Calu3 (cell line): ENCODE data around the gene RNU6-9. TPM values are rescaled to one million over a fixed set of nuclear protein-coding genes. Genes with fewer than 3 reads are reported as not detected.
A peak's percentile ranks its signal among the peaks of the same experiment; 100 is the strongest.

Experiments used
- BruUV-seq: library from RNA; stranded (reverse); fragments of 400-500 nt; replicated peaks from 2 replicates; lab custom pipeline; 2021; lab: Mats Ljungman, UMichigan
- CTCF ChIA-PET: fragments of 300-600 bp; sonication (Branson Sonifier 250); formaldehyde crosslinking; loops from one replicate; lab custom pipeline; 2022; ENCODE audit warnings: antibody characterized with exemption; lab: Charles Lee
- DNase-seq: peaks from one replicate; pipeline ENCODE4 v3.0.0; 2022
- H3K27ac Mint-ChIP-seq: one replicate; pipeline ENCODE4 v1.8.0; 2022; ENCODE audit warnings: mixed read lengths; ENCODE audit not compliant: unreplicated experiment
- H3K27me3 Mint-ChIP-seq: one replicate; pipeline ENCODE4 v1.8.0; 2022; ENCODE audit warnings: mixed read lengths; ENCODE audit not compliant: unreplicated experiment
- H3K36me3 Mint-ChIP-seq: one replicate; pipeline ENCODE4 v1.8.0; 2022; ENCODE audit warnings: mild to moderate bottlenecking, moderate library complexity, mixed read lengths; ENCODE audit not compliant: insufficient read depth, unreplicated experiment
- H3K4me1 Mint-ChIP-seq: one replicate; pipeline ENCODE4 v1.8.0; 2022; ENCODE audit warnings: mild to moderate bottlenecking, low read depth, mixed read lengths; ENCODE audit not compliant: unreplicated experiment
- H3K4me3 Mint-ChIP-seq: one replicate; pipeline ENCODE4 v1.8.0; 2022; ENCODE audit warnings: mild to moderate bottlenecking, low read depth, moderate library complexity, mixed read lengths; ENCODE audit not compliant: unreplicated experiment
- H3K9me3 Mint-ChIP-seq: one replicate; pipeline ENCODE4 v1.8.0; 2022; ENCODE audit warnings: low read depth, mixed read lengths; ENCODE audit not compliant: unreplicated experiment
- CTCF ChIP-seq: fragments of 200-600 bp; IDR thresholded peaks from one replicate; pipeline ENCODE4 v1.8.0; 2022; ENCODE audit warnings: antibody characterized with exemption; ENCODE audit not compliant: unreplicated experiment
- intact Hi-C: fragments of 100-400 bp; cut with micrococcal nuclease; formaldehyde crosslinking; loops from one replicate; pipeline ENCODE4 v1.10.0; 2022; ENCODE audit not compliant: unreplicated experiment
- total RNA-seq: library from RNA; stranded (reverse); gene quantifications from 2 replicates; pipeline ENCODE4 v1.2.3, GENCODE V29; 2022

Gene RNU6-9
- total RNA-seq, 1 experiment from 2014 or later, result not detected

- no TSS peak for BruUV-seq
- Mint-ChIP-seq H3K27me3 (no peaks in the 10 kb centered on the region), H3K9me3 (no peaks in the 10 kb centered on the region), H3K4me3 (no peak overlapping the region), H3K36me3 (peaks cover 18% of the 10 kb centered on the region), H3K4me1 (peaks cover 4% of the 10 kb centered on the region), H3K27ac (no peak overlapping the region)
- DNase-seq, result no peak
- TF ChIP-seq CTCF, result no peak
- intact Hi-C loops, result no loop called here
- CTCF ChIA-PET, result no interaction called here
Measured at GRCh38 chr19:904545-904944, 11.3 kb downstream of the RNU6-9 start.

- BruUV-seq, result no TSS peak
- no peak for TF ChIP-seq CTCF
- CTCF ChIA-PET, result no interaction called here
Measured at GRCh38 chr19:906480-906879, 13.2 kb downstream of the RNU6-9 start.

GRCh38 chr19:907183-907853 lies 14.0 kb downstream of the RNU6-9 start:
- Mint-ChIP-seq H3K9me3 (no peaks in the 10 kb centered on the region), H3K4me1 (peaks cover 8% of the 10 kb centered on the region), H3K36me3 (peaks cover 23% of the 10 kb centered on the region), H3K4me3 (no peak overlapping the region), H3K27me3 (no peaks in the 10 kb centered on the region), H3K27ac (no peak overlapping the region)
- no TSS peak for BruUV-seq
- TF ChIP-seq CTCF, result no peak
- intact Hi-C loops, result no loop called here
- DNase-seq, result no peak
- CTCF ChIA-PET, result no interaction called here

More at GRCh38 chr19:906480-906879, 13.2 kb downstream of the RNU6-9 start:
- Mint-ChIP-seq H3K9me3 (no peaks in the 10 kb centered on the region), H3K27me3 (no peaks in the 10 kb centered on the region), H3K4me1 (peaks cover 8% of the 10 kb centered on the region), H3K27ac (no peak overlapping the region), H3K4me3 (no peak overlapping the region), H3K36me3 (peaks cover 28% of the 10 kb centered on the region)
- intact Hi-C loops, result no loop called here
- no peak for DNase-seq

- Mint-ChIP-seq H3K36me3 (peaks cover 29% of the 10 kb centered on the region), H3K4me1 (peaks cover 8% of the 10 kb centered on the region), H3K9me3 (no peaks in the 10 kb centered on the region), H3K27me3 (no peaks in the 10 kb centered on the region), H3K4me3 (peak overlapping the region; percentile 73), H3K27ac (no peak overlapping the region)
- no peak for TF ChIP-seq CTCF
- intact Hi-C loops, result no loop called here
- CTCF ChIA-PET, result no interaction called here
- no peak for DNase-seq
- BruUV-seq, result no TSS peak
Measured at GRCh38 chr19:911197-912033, 18.1 kb downstream of the RNU6-9 start.
